GM18511 (cell line): ENCODE results near the gene LZIC.

ENCODE experiments used
- ATAC-seq: cut with Tn5 transposase; IDR thresholded peaks from one replicate; pipeline ENCODE4 v1.9.1; 2021; ENCODE audit warnings: mild to moderate bottlenecking, moderate library complexity; ENCODE audit not compliant: unreplicated experiment

LZIC gene

DNA sequence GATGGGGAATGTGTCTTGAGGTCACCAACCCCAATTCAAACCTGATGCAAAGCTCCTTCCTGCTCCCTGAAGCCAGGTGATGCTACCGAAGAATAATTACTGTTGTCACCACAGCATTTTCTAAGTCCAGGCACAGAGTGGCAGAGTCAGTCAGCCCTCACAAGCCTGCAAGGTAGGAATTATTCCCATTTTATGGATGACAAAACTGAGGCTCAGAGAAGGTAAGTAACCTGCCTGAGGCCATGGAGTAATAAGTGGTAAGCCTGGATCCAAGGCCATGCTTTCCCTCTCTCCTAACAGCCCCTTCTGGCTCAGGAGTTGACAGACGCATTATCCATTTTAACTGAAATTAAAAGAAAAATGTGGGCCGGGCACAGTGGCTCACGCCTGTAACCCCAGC lies 56.1 kb downstream of the LZIC start:
- ATAC-seq, result no peak

DNA sequence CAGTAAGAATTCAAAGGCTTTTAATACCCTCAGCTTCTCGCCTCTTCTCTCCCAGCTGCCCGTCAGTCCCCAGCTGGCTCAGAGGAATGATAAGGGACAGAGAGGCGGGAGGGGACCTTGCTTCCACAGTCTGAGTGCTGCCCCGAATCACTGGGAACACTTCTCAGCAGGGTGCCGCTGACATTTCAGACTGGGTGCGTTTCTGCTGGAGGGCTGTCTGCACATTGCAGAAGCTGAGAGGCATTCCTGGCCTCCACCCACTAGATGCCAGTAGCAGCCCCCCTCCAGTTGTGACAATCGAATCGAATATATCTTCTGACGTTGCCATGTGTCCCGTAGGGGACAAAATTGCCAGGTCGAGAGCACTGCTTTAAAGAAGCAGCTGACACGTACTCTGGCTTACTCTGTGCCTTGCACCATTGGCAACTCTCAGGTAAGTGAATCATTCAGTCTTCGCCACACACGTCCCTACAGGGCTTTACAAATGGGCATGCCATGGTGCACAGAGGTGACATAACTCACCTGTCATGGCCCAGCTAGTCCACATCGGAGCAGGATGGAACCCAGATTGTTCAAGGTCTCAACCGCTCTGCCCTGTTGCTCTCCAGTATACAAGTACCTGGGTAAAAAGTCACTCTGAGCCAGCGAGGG lies 57.0 kb downstream of the LZIC start:
- ATAC-seq, result no peak

DNA sequence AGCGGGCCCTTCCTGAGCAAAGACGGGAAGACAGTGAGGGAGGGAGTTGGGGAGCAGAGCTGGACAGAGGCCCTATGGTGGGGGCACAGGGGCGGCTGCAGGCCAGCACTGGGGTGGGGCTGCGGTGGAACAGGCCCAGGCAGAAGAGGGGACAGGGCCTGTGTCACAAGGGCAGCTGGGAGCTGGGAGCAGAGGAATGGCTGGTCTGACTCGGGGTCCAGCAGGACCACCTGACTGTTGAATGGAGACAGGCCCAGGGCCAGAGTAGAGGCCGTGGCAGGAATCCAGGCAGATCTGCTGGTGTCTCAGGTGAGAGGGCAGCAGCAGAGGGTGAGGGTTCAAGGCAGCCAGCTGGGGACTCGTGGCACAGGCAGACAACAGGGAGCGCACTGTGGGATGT lies 58.4 kb downstream of the LZIC start:
- no peak for ATAC-seq

DNA sequence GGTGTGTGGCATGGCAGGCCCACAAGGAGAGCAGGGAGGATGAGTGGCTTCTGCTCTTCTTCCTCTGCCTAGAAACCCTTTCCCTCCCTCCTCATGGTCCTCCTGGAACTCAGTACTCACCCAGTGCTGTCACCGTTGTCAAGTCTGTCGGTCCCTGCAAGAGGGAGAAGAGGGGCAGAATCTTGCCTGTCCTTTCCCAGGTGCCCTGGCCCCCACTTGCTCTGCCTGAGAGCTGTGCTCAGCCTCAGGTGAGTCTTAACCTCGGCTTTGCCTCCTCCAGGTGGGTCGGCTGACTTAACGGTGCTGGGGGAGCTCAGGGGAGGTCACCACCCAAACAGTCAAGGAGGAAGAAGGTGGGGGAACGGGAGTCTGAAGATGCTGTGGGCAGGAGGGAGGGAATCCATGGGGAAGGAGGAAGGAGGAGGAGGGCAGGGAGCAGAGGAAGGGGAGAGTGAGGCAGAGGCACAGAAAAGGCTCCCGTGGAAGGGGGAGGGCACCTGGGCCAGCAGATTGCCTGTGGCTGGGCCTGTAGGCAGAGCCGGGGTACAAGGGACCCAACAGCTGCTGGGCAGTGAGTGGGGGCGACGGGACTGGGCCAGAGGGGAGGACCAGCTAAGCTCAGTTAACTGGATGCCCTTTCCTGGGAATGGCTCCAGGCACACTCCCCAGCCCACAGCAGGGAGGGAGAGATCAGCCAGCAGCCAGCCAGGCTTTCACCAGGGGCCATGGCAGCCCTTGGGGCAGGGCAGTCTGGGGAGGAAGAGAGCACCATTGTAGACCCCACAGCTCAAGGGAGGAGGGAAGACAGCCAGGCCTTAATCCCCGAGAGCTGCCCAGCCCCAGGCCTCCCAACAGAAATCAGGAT lies 59.4 kb downstream of the LZIC start:
- no peak for ATAC-seq

DNA sequence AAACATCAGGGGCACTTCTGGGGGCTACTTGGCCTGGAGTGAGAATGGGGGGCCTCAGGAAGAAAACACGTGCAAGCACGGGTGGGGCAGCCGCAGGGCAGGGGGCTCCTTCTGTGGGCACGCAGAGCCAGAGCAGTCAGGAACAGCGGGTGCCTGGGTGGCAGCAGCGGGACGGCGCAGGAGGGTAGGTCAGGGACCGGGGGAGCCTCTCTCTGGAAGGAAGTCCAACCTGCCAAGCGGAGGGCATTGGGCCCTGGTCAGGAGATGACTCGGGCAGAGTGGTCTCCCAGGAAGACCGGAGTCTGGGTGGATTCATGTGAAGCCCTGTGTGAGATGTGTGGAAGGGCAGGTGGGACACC lies 60.3 kb downstream of the LZIC start:
- ATAC-seq, result no peak

DNA sequence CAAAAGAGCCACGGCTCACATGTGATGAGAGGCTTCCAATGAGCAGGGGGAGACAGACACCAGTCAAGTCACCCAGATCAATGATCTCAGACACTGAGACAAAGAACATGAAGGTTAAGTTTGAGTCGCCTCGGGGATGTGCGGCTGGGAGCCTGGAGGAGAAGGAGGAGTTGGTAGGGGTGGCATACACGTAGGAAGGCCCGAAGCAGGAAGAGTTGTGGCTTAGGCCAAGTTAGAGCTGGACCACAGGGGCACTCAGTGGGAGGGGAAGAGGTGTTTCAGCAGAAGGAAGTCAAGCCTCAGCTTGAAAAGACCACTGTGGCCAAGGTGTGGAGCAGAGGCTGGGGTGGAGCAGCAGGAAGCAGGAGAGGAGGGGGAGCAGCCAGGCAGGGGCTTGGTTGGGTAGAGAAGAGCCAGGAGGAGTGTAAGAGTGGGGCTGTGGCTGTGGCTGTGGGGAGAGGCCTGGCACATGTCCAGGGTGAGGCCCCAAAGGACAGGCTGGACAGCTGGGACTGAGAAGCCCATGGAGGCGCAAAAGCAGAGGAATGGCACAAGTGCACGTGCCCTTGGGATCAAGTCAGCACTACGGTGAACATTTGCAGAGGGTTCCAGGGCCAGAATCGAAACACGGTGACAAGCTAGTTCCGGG lies 60.8 kb downstream of the LZIC start:
- no peak for ATAC-seq

DNA sequence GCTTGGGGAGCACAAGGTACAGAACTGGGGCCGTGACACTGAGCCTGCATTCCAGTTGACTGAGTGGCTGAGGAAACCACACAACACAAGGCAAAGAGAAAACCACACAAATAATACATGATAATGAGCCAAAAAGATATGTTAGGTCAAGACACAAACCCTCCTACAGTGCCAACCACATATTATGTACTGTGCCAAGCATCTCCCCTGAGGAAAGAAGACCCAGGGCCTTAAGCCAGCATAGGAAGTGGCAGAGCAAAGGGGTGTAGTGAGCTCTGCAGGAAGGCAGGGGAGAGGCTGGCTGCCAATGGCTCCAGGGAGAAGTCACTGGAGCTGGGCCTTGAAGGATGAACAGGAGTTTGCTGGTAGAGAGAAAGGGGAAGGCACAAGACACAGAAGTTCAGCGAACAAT lies 61.3 kb downstream of the LZIC start:
- ATAC-seq, result no peak
